Neural cell (in vitro differentiated cells): ENCODE measurements around the gene HOXB4. TPM values are rescaled to one million over a fixed set of nuclear protein-coding genes. Genes with fewer than 3 reads are reported as not detected.

Experiments used
- H2AFZ ChIP-seq: fragments of 200-600, 300-800 bp; sonication (generic), shearing (Covaris generic); 2 replicates; pipeline ENCODE4 v1.6.0; 2014; ENCODE audit warnings: low read depth, mild to moderate bottlenecking, antibody characterized with exemption, low read length, moderate library complexity
- H3F3A ChIP-seq: fragments of 200-600 bp; shearing (Covaris generic); 2 replicates; pipeline ENCODE4 v1.6.1; 2016; ENCODE audit warnings: mild to moderate bottlenecking, moderate library complexity, mixed read lengths, antibody characterized with exemption, low read length; ENCODE audit not compliant: insufficient read depth, poor library complexity, severe bottlenecking
- H3K27ac ChIP-seq: fragments of 200-600, 300-800 bp; sonication (generic), shearing (Covaris generic); 2 replicates; pipeline ENCODE4 v1.5.1; 2014; ENCODE audit warnings: mild to moderate bottlenecking, low read length, moderate library complexity
- H3K27me3 ChIP-seq: fragments of 300-800, 200-600 bp; sonication (generic), shearing (Covaris generic); 2 replicates; pipeline ENCODE4 v1.6.0; 2014; ENCODE audit warnings: mild to moderate bottlenecking, low read depth, low read length, moderate library complexity; ENCODE audit not compliant: insufficient read depth
- H3K36me3 ChIP-seq: fragments of 300-800, 200-600 bp; sonication (generic), shearing (Covaris generic); 2 replicates; pipeline ENCODE4 v1.5.1; 2014; ENCODE audit warnings: mild to moderate bottlenecking, antibody characterized with exemption, low read length, moderate library complexity; ENCODE audit not compliant: insufficient read depth
- H3K4me2 ChIP-seq: fragments of 300-800, 200-600 bp; sonication (generic), shearing (Covaris generic); 2 replicates; pipeline ENCODE4 v1.6.0; 2014; ENCODE audit warnings: mild to moderate bottlenecking, low read length
- H3K4me3 ChIP-seq: fragments of 300-800, 200-600 bp; sonication (generic), shearing (Covaris generic); 2 replicates; pipeline ENCODE4 v1.5.1; 2014; ENCODE audit warnings: mild to moderate bottlenecking, low read length, moderate library complexity
- H3K79me2 ChIP-seq: fragments of 200-600 bp; shearing (Covaris generic); replicated peaks from 2 replicates; pipeline ENCODE4 v1.6.0; 2014; ENCODE audit warnings: mild to moderate bottlenecking, low read length, moderate library complexity; ENCODE audit not compliant: insufficient read depth
- H3K9ac ChIP-seq: fragments of 300-800, 200-600 bp; sonication (generic), shearing (Covaris generic); 2 replicates; pipeline ENCODE4 v1.6.1; 2016; ENCODE audit warnings: mild to moderate bottlenecking, low read length, mixed read lengths
- H3K9me2 ChIP-seq: fragments of 200-600 bp; shearing (Covaris generic); 2 replicates; pipeline ENCODE4 v1.6.1; 2016; ENCODE audit warnings: mild to moderate bottlenecking, low read length, mixed read lengths; ENCODE audit not compliant: insufficient read depth
- H3K9me3 ChIP-seq: fragments of 200-600, 300-800 bp; sonication (generic), shearing (Covaris generic); 2 replicates; pipeline ENCODE4 v1.6.1; 2016; ENCODE audit warnings: mild to moderate bottlenecking, mixed run types, low read length, moderate library complexity, mixed read lengths
- H4K20me1 ChIP-seq: fragments of 200-600 bp; shearing (Covaris generic); 2 replicates; pipeline ENCODE4 v1.6.1; 2016; ENCODE audit warnings: mild to moderate bottlenecking, mixed run types; ENCODE audit not compliant: insufficient read depth
- EP300 ChIP-seq: fragments of 450-650 bp; conservative IDR thresholded peaks from 2 replicates; pipeline ENCODE4 v1.6.1; 2014; ENCODE audit warnings: antibody characterized with exemption, mild to moderate bottlenecking, moderate library complexity; ENCODE audit not compliant: poor library complexity, severe bottlenecking
- EZH2 ChIP-seq: fragments of 200-600, 300-800 bp; shearing (Covaris generic), sonication (generic); IDR thresholded peaks from 2 replicates; pipeline ENCODE4 v1.6.1; 2014; ENCODE audit warnings: antibody characterized with exemption, low read length, borderline replicate concordance, mild to moderate bottlenecking; ENCODE audit not compliant: insufficient read depth, poor library complexity, severe bottlenecking
- MXI1 ChIP-seq: fragments of 450-650 bp; conservative IDR thresholded peaks from 2 replicates; pipeline ENCODE4 v1.6.1; 2014; ENCODE audit warnings: antibody characterized with exemption, mild to moderate bottlenecking; ENCODE audit not compliant: poor library complexity, severe bottlenecking
- POLR2AphosphoS5 ChIP-seq: IDR thresholded peaks from 2 replicates; pipeline ENCODE4 v1.6.1; 2012
- RAD21 ChIP-seq: fragments of 450-650 bp; conservative IDR thresholded peaks from 2 replicates; pipeline ENCODE4 v1.6.1; 2014; ENCODE audit warnings: antibody characterized with exemption, mild to moderate bottlenecking, moderate library complexity
- SMC3 ChIP-seq: fragments of 450-650 bp; conservative IDR thresholded peaks from 2 replicates; pipeline ENCODE4 v1.6.1; 2014; ENCODE audit warnings: antibody characterized with exemption, mild to moderate bottlenecking, moderate library complexity; ENCODE audit not compliant: poor library complexity
- TAF1 ChIP-seq: IDR thresholded peaks from 2 replicates; pipeline ENCODE4 v1.6.1; 2012; ENCODE audit warnings: low read depth
- polyA plus RNA-seq: library from polyadenylated mRNA; depleted of rRNA; stranded (reverse); fragments of >200 nt; gene quantifications from 2 replicates; pipeline ENCODE4 v1.2.3, GENCODE V29; 2014
- TF ChIP-seq, protein P1 (sequence below): IDR thresholded peaks from 2 replicates; pipeline ENCODE4 v1.6.1; 2012; ENCODE audit warnings: borderline replicate concordance
- TF ChIP-seq, protein P2 (sequence below): fragments of 450-650 bp; IDR thresholded peaks from 2 replicates; pipeline ENCODE4 v1.5.1; 2014; ENCODE audit warnings: antibody characterized with exemption, mild to moderate bottlenecking, moderate library complexity; ENCODE audit not compliant: poor library complexity, severe bottlenecking

HOXB4 gene
- polyA plus RNA-seq, 1 donor from 2014 or later = not detected

DNA sequence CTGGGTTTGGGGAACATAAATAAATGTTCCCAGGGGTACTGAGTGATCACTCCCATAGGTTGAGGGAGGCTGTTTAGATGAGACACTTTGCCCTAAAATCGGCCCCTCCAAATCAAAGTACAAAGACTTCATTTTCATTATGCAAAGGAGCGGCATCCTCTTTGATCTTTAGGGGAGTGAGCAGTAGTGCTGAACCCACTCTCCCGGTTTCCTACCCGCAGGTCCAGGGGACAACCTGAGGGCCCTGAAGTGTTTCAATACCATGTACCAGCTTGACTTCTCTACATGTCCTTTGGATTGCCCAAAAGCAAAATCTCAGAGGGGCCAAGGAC lies 23.0 kb upstream of the HOXB4 start:
- Histone ChIP-seq H3K4me3 (no peak overlapping the region), H3K27me3 (peaks cover 100% of the 10 kb centered on the region), H3K9me2 (no peaks in the 10 kb centered on the region), H3K79me2 (no peaks in the 10 kb centered on the region), H3K36me3 (no peaks in the 10 kb centered on the region), H4K20me1 (no peaks in the 10 kb centered on the region), H3F3A (no peaks in the 10 kb centered on the region), H3K4me2 (no peak overlapping the region), H3K27ac (no peak overlapping the region), H3K9ac (no peak overlapping the region), H2AFZ (no peak overlapping the region), H3K9me3 (peaks cover 27% of the 10 kb centered on the region)
- no peak for TF ChIP-seq TAF1
- TF ChIP-seq, protein P1, sequence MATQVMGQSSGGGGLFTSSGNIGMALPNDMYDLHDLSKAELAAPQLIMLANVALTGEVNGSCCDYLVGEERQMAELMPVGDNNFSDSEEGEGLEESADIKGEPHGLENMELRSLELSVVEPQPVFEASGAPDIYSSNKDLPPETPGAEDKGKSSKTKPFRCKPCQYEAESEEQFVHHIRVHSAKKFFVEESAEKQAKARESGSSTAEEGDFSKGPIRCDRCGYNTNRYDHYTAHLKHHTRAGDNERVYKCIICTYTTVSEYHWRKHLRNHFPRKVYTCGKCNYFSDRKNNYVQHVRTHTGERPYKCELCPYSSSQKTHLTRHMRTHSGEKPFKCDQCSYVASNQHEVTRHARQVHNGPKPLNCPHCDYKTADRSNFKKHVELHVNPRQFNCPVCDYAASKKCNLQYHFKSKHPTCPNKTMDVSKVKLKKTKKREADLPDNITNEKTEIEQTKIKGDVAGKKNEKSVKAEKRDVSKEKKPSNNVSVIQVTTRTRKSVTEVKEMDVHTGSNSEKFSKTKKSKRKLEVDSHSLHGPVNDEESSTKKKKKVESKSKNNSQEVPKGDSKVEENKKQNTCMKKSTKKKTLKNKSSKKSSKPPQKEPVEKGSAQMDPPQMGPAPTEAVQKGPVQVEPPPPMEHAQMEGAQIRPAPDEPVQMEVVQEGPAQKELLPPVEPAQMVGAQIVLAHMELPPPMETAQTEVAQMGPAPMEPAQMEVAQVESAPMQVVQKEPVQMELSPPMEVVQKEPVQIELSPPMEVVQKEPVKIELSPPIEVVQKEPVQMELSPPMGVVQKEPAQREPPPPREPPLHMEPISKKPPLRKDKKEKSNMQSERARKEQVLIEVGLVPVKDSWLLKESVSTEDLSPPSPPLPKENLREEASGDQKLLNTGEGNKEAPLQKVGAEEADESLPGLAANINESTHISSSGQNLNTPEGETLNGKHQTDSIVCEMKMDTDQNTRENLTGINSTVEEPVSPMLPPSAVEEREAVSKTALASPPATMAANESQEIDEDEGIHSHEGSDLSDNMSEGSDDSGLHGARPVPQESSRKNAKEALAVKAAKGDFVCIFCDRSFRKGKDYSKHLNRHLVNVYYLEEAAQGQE = no peak
- TF ChIP-seq, protein P2, sequence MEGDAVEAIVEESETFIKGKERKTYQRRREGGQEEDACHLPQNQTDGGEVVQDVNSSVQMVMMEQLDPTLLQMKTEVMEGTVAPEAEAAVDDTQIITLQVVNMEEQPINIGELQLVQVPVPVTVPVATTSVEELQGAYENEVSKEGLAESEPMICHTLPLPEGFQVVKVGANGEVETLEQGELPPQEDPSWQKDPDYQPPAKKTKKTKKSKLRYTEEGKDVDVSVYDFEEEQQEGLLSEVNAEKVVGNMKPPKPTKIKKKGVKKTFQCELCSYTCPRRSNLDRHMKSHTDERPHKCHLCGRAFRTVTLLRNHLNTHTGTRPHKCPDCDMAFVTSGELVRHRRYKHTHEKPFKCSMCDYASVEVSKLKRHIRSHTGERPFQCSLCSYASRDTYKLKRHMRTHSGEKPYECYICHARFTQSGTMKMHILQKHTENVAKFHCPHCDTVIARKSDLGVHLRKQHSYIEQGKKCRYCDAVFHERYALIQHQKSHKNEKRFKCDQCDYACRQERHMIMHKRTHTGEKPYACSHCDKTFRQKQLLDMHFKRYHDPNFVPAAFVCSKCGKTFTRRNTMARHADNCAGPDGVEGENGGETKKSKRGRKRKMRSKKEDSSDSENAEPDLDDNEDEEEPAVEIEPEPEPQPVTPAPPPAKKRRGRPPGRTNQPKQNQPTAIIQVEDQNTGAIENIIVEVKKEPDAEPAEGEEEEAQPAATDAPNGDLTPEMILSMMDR = no peak
- TF ChIP-seq MXI1 = no peak
- no peak for TF ChIP-seq EZH2
- no peak for TF ChIP-seq RAD21
- TF ChIP-seq POLR2AphosphoS5 = no peak
- no peak for TF ChIP-seq SMC3
- no peak for TF ChIP-seq EP300

DNA sequence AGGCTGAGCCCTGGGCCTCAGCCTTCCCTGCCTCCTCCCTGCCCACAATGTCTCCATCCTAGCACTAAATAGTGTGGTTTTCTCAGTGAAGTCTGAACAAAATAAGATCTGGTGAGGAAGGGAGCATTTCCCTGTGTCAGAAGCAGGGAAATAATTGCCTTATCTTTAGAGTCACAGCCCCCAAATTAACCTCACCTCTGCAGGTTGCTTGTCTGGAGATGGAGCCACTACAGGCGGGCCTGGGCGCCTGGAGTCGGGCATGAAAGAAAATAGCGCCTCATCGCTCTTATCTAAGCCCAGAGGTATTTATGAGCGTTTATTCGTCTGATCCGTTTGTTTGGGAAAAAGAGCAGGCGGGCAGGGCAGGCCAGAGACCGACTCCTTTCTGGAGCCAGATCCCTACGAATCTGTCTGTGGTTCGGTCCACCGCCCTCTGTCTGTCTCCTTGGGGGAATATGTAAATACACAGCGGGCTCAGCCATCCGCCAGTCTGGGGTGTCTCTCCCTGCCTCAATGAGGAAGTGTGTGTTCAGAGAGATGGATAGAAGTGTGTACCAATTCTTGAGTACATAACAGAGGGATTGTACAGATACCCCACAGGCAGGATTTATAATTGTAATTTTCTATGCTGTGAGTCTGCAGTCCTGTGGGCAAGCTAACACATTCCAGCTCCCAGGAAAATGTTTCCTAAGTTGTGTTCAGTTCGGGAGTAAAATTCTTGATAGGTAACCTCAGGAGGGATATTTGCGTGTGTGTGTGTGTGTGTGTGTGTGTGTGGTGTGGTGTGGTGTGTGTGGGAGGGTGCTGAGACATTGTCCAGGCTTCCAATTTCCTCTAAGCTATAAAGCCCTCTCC lies 22.3 kb upstream of the HOXB4 start:
- Histone ChIP-seq H3K36me3 (no peaks in the 10 kb centered on the region), H3K27me3 (peaks cover 100% of the 10 kb centered on the region), H3K4me2 (no peak overlapping the region)

More for the DNA sequence above, 22.3 kb upstream of the HOXB4 start:
- Histone ChIP-seq H3K9me2 (no peaks in the 10 kb centered on the region), H3K9me3 (peaks cover 25% of the 10 kb centered on the region), H3K9ac (no peak overlapping the region), H3K4me3 (no peak overlapping the region), H3F3A (no peaks in the 10 kb centered on the region), H4K20me1 (no peaks in the 10 kb centered on the region), H2AFZ (no peak overlapping the region), H3K27ac (no peak overlapping the region), H3K79me2 (no peaks in the 10 kb centered on the region)
- TF ChIP-seq POLR2AphosphoS5 = no peak
- TF ChIP-seq, protein P1 = no peak
- TF ChIP-seq MXI1 = no peak
- no peak for TF ChIP-seq EZH2
- no peak for TF ChIP-seq SMC3
- TF ChIP-seq EP300 = no peak
- TF ChIP-seq TAF1 = no peak
- TF ChIP-seq RAD21 = no peak
- TF ChIP-seq, protein P2 = no peak
